Lower leg skin (tissue), 4 donors: ENCODE results near the gene SERPINB11. TPM values are rescaled to one million over a fixed set of nuclear protein-coding genes. Genes with fewer than 3 reads are reported as not detected.
"Not testable (repeated sequence)": the region's sequence is repeated elsewhere in the genome, so short reads cannot be mapped to it uniquely, and the experiment has no call there.

Experiments used
- DNase-seq, 2 donors: peaks; one replicate each; pipeline ENCODE4 v3.0.0-alpha.2; 2019; ENCODE audit warnings: low spot score in 2 of 2
- H3K4me3 ChIP-seq: fragments of 200-600 bp; sonication (generic); 2 replicates; pipeline ENCODE4 v1.5.1; 2017; ENCODE audit warnings: mild to moderate bottlenecking, low read depth; ENCODE audit not compliant: poor library complexity, severe bottlenecking
- POLR2A ChIP-seq, 2 donors: fragments of 450-650 bp; IDR thresholded peaks; one replicate each; pipeline ENCODE4 v1.6.1; 2016 to 2017; ENCODE audit warnings: antibody characterized with exemption in 2 of 2, mild to moderate bottlenecking in 1 of 2, moderate library complexity in 1 of 2
- WGBS, 2 donors: methylation state at CpG; one replicate each; pipeline ENCODE4 v1.1.5; 2018; 5-methylcytosine and 5-hydroxymethylcytosine counted together
- intact Hi-C: fragments of 100-400 bp; cut with DNase I; formaldehyde crosslinking; loops from one replicate; pipeline ENCODE4 v1.15.0; 2023; ENCODE audit warnings: low total_unique reads
- total RNA-seq, 4 donors: library from RNA; depleted of rRNA; stranded (reverse); fragments of >200 nt; gene quantifications; one replicate each; pipeline ENCODE4 v1.1.0, GENCODE V29; 2016
- TF ChIP-seq, protein P1 (sequence below), 3 donors: fragments of 450-650 bp; IDR thresholded peaks; one replicate each; pipeline ENCODE4 v1.5.1; 2016; ENCODE audit warnings: antibody characterized with exemption in 3 of 3, mild to moderate bottlenecking in 3 of 3, moderate library complexity in 2 of 3

Gene SERPINB11, protein sequence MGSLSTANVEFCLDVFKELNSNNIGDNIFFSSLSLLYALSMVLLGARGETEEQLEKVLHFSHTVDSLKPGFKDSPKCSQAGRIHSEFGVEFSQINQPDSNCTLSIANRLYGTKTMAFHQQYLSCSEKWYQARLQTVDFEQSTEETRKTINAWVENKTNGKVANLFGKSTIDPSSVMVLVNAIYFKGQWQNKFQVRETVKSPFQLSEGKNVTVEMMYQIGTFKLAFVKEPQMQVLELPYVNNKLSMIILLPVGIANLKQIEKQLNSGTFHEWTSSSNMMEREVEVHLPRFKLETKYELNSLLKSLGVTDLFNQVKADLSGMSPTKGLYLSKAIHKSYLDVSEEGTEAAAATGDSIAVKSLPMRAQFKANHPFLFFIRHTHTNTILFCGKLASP
- total RNA-seq: under 1 TPM in 1 of 4 donors, not detected in 3; 0.61 TPM

DNA sequence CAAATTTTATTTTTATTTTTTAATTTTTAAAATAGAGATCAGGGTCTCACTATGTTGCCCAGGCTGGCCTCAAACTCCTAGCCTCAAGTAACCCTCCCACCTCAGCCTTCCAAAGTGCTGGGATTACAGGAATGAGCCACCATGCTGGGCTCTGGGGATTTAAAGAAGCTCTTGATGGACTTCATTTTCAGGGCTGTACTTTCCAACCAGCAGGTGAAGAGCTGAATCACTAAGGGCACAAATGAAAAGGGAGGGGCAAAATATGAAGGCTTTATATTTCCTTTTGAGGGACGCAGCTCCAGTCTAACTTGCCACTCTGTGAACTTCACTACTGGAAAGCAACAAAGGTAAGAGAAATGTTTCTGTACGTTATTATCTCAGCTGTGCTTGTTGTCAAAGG, at the start of gene SERPINB11:
Gene SERPINB11 (plus strand): TSS at position 301 of the 400 bp plus-strand sequence. CDS start 7,234 bp downstream, outside the sequence.
- 82 to 84% methylated on average over 2 of the region's 2 CpGs for WGBS, 2 donors
- intact Hi-C loops: no loop called here
- TF ChIP-seq POLR2A (IDR thresholded peaks at IDR 0.05): no peak
- TF ChIP-seq, protein P1, sequence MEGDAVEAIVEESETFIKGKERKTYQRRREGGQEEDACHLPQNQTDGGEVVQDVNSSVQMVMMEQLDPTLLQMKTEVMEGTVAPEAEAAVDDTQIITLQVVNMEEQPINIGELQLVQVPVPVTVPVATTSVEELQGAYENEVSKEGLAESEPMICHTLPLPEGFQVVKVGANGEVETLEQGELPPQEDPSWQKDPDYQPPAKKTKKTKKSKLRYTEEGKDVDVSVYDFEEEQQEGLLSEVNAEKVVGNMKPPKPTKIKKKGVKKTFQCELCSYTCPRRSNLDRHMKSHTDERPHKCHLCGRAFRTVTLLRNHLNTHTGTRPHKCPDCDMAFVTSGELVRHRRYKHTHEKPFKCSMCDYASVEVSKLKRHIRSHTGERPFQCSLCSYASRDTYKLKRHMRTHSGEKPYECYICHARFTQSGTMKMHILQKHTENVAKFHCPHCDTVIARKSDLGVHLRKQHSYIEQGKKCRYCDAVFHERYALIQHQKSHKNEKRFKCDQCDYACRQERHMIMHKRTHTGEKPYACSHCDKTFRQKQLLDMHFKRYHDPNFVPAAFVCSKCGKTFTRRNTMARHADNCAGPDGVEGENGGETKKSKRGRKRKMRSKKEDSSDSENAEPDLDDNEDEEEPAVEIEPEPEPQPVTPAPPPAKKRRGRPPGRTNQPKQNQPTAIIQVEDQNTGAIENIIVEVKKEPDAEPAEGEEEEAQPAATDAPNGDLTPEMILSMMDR (IDR thresholded peaks at IDR 0.05): no peak
- no peak within 1 kb of the TSS for H3K4me3 ChIP-seq
- no peak for DNase-seq

DNA sequence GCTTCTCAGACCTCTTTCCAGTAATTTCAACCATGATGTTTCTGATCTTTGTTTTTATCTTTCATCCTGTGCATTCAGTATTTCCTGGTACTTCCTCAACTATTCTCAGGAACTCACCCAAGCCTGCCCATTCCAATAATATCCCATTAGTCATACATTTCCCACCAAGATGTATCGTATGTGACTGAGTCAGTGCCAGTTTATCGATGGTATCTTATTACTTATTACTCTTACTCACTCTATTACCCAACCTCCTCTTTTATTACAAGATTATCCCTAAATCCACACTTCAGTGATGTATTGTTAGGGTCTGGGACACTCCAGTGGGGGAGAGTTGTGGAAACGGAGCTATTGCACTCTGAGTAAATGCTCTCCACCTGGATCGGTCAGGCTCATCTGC, 43.8 kb upstream of the SERPINB11 start:
- intact Hi-C loops, DNase-seq, H3K4me3 ChIP-seq: not testable (repeated sequence)
- WGBS, 2 donors: 72 to 73% methylated on average over 4 of the region's 4 CpGs

DNA sequence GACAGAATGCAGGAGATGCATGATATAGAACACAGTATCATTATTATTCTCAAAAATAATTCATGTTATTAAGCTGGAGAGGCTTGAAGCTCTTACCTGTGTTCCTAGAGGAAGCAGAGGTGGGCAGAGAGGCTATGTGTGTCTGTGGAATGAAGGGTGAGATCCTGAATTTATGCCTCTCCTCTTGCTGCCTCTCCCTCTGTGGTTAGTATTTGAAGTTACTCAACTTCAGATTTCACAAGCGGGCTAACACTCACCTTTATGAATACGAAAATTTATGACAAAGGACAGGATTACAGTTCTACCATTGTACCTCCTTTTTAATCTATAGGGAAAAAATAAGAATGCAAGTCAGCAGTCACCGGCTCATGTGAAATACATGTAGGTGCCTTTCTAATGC, 41.0 kb upstream of the SERPINB11 start, which contains the start of gene SERPINB3:
Gene SERPINB3 (minus strand): TSS at position 144 of the 400 bp plus-strand sequence. CDS start 677 bp downstream, outside the sequence.
- H3K4me3 ChIP-seq, DNase-seq, intact Hi-C loops: not testable (repeated sequence)
- WGBS, 2 donors: 66 to 68% methylated on average over 2 to 3 of the region's 3 CpGs

DNA sequence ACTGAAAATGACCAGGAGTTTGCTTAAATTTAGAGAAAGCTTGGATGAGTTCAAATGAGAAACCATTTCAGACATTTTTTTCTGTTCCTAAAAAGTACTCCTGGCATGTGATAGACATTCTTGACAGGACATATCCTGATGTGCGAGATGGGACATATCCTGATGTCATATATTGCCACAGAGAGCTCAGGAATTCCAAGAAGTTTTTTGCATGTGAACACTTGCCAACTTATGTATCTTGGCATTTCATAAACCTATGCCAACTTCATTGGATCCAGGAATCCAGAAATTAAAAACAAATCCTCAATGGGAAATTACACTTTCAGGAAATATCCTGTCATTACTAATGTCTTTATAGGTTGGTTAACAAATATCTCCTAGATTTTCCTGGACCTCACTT, 38.2 kb upstream of the SERPINB11 start:
- no peak overlapping the region for H3K4me3 ChIP-seq
- TF ChIP-seq, protein P1 (IDR thresholded peaks at IDR 0.05): no peak
- TF ChIP-seq POLR2A (IDR thresholded peaks at IDR 0.05): no peak
- DNase-seq: no peak
- intact Hi-C loops: no loop called here
- WGBS, 2 donors: 25 to 29% methylated on average over 1 of the region's 1 CpG

DNA sequence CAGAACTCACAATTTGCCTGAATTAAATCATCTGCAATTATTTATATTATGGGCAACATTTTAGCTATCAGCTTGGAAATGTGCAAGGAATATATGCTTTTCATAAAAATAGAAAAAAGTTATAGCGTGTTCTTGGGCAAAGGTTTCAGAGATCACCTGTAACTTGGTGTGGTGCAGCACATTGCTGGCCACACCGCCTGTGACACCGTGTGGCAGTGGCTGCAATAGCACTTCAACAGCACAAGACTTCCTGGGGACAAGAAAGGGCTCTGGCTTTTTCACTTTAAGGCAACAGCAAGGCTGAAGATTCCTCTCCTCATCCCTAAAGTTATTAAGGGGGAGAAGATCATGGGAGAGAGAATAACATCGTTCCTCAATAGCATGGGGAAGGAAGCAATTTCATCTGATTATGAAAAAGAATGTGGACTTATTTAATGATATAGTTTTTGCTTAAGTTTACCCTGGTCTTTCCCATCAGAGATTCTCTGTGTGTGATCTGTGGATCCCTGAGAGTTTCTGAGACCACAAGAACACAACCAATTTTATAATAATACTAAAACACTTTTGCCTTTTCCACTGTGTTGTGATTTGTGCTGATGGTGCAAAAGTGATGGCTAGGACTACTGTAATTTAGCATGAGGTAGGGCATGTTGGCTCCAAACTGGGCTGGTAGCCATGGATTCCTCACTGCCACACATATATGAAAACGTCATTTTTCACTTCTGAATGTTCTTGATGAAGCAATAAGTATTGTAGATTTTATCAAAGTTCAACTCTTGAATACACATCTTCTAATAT, 26.0 kb upstream of the SERPINB11 start:
- intact Hi-C loops: no loop called here
- DNase-seq: no peak
- no peak overlapping the region for H3K4me3 ChIP-seq
- WGBS, 2 donors: 37% methylated on average over 5 of the region's 5 CpGs
- no peak for TF ChIP-seq POLR2A (IDR thresholded peaks at IDR 0.05)
- TF ChIP-seq, protein P1 (IDR thresholded peaks at IDR 0.05): no peak

DNA sequence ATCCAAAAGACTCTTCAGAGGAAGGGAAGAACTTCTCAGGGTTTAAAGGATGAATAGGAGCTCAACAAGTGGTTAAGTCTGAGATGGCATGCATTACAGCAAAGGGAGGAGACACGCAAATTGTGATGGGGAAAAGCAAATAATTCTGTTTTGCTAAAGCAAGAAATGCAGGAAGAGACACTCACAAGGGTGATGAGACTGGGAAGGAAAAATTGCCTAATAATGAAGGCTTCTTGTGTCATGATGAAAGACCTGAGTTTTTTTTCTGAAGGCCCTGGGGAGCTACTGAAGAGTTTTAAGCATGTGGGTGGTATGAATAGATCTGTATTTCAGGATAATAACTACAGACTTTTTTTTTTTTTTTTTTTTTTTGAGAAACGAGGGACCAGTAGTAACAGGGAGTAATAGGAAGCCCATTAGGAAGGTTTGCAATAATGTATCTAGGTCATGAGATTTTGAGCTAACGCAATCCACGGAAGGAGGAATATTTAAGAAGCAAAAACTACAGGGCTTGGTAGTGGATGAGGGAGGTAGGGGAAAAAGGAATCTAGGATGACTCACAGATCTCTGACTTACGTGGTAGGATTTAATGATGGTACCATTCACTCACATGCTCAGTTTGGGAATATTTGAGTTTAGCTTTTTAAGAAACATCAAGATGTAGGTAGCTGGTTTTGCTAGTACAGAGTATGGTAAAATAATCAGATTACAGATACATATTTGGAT, 25.1 kb upstream of the SERPINB11 start:
- H3K4me3 ChIP-seq: no peak overlapping the region

More for the DNA sequence above, 25.1 kb upstream of the SERPINB11 start:
- WGBS, 2 donors: 42 to 49% methylated on average over 5 of the region's 5 CpGs
- DNase-seq: no peak
- TF ChIP-seq POLR2A (IDR thresholded peaks at IDR 0.05): no peak
- TF ChIP-seq, protein P1 (IDR thresholded peaks at IDR 0.05): no peak
- intact Hi-C loops: no loop called here
